ENCODE data around the gene SSTR5.

Gene SSTR5

DNA sequence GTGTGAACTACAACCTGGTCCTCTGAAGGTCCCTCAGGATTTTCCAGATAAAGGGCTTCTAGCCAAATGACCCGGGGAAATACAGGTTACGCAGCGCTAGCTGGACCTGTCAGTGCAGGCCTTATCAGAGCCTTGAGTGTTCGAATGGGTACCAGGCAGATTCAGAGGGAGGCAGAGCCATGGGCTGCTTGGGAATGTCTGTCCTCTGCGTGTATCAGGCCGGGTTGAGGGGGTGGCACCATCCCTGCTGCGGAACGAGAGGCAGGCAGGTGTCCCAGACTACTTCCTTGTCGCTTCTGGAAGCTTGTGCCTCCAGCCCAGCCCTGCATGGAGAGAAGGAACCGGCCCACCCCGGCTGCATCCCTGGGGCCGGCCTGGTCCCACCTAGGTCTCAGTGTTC lies 33.6 kb upstream of the SSTR5 start:
- no peaks in the 10 kb centered on the region for H4K20me1 ChIP-seq (ENCODE audit: insufficient read depth, low read length)
- no peaks in the 10 kb centered on the region for H3K79me2 ChIP-seq (ENCODE audit: low read length)
- H3K4me3 ChIP-seq (ENCODE audit: low read length) = no peak overlapping the region
- TF ChIP-seq, protein P1, sequence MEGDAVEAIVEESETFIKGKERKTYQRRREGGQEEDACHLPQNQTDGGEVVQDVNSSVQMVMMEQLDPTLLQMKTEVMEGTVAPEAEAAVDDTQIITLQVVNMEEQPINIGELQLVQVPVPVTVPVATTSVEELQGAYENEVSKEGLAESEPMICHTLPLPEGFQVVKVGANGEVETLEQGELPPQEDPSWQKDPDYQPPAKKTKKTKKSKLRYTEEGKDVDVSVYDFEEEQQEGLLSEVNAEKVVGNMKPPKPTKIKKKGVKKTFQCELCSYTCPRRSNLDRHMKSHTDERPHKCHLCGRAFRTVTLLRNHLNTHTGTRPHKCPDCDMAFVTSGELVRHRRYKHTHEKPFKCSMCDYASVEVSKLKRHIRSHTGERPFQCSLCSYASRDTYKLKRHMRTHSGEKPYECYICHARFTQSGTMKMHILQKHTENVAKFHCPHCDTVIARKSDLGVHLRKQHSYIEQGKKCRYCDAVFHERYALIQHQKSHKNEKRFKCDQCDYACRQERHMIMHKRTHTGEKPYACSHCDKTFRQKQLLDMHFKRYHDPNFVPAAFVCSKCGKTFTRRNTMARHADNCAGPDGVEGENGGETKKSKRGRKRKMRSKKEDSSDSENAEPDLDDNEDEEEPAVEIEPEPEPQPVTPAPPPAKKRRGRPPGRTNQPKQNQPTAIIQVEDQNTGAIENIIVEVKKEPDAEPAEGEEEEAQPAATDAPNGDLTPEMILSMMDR (IDR thresholded peaks at IDR 0.05; ENCODE audit: low read length) = no peak
- H3K9ac ChIP-seq (ENCODE audit: low read length) = no peak overlapping the region
- no peak overlapping the region for H2AFZ ChIP-seq (ENCODE audit: low read length)
- 0 out of 2 replicates have a peak, but pooled peaks cover 7% of the 10 kb centered on the region for H3K4me1 ChIP-seq (ENCODE audit: low read length)
- no peaks in the 10 kb centered on the region for H3K36me3 ChIP-seq (replicated peaks; ENCODE audit: insufficient read depth, low read length)
- no peaks in the 10 kb centered on the region for H3F3A ChIP-seq (ENCODE audit: insufficient read depth, low read length)
- peaks cover 69% of the 10 kb centered on the region for H3K27me3 ChIP-seq (replicated peaks; ENCODE audit: insufficient read depth, low read length)
- no peak overlapping the region for H3K27ac ChIP-seq (ENCODE audit: low read length)
- H3K9me2 ChIP-seq (replicated peaks; ENCODE audit: insufficient read depth, low read length) = no peaks in the 10 kb centered on the region
- H3K9me3 ChIP-seq (replicated peaks; ENCODE audit: insufficient read depth, low read length) = no peaks in the 10 kb centered on the region
- no peak for DNase-seq
- H3K4me2 ChIP-seq (ENCODE audit: low read depth, low read length) = no peak overlapping the region

DNA sequence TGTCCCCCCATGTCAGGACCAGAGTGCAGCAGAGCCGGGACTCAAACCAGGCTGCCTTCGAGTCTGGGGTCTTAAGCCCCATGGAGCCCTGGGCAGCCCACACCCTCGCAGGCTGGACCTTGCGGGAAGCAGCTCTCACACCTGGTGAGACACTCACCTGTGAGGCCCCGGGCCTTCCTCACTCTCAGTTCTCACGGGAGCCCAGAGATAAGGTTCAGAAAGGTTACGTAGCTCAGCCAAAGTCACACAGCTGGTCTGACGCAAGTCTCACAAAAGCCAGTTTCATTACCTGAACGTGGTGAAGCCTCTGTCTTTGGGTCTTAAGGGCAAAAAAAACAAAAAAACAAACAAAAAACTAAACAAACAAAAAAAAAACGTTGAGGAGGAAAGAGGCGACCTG lies 32.8 kb upstream of the SSTR5 start:
- H3K9me2 ChIP-seq (replicated peaks; ENCODE audit: insufficient read depth, low read length) = no peaks in the 10 kb centered on the region

DNA sequence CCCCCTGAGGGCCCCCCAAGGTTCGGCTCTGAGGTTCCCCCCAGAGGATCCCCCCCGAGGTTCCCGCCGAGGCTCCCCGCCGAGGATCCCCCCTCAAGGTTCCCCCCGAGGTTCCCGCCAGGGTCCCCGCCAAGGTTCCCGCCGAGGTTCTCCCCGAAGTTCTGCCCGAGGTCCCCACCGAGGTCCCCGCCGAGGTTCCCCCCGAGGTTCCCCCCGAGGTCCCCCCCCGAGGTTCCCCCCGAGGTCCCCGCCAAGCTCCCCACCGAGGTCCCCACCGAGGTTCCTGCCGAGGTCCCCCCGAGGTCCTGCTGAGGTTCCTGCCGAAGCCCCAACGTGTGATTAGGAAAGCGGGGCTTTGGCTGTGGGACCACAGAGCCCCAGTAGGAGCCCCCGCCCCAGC lies 32.2 kb upstream of the SSTR5 start:
- H3K9ac ChIP-seq (ENCODE audit: low read length) = no peak overlapping the region
- no peaks in the 10 kb centered on the region for H3K79me2 ChIP-seq (ENCODE audit: low read length)
- no peaks in the 10 kb centered on the region for H3K9me2 ChIP-seq (replicated peaks; ENCODE audit: insufficient read depth, low read length)
- no peak overlapping the region for H3K4me3 ChIP-seq (ENCODE audit: low read length)
- H3K9me3 ChIP-seq (replicated peaks; ENCODE audit: insufficient read depth, low read length) = no peaks in the 10 kb centered on the region
- no peak overlapping the region for H2AFZ ChIP-seq (ENCODE audit: low read length)
- DNase-seq = no peak
- H3K4me2 ChIP-seq (ENCODE audit: low read depth, low read length) = no peak overlapping the region
- no peak overlapping the region for H3K27ac ChIP-seq (ENCODE audit: low read length)
- TF ChIP-seq EZH2 (optimal IDR thresholded peaks at IDR 0.05; ENCODE audit: low read depth, low read length) (no peak), EZH2phosphoT487 (IDR thresholded peaks at IDR 0.05; ENCODE audit: low read length) (no peak)
- TF ChIP-seq, protein P1 (IDR thresholded peaks at IDR 0.05; ENCODE audit: low read length) = no peak
- H3F3A ChIP-seq (ENCODE audit: insufficient read depth, low read length) = no peaks in the 10 kb centered on the region
- no peaks in the 10 kb centered on the region for H3K36me3 ChIP-seq (replicated peaks; ENCODE audit: insufficient read depth, low read length)
- H3K27me3 ChIP-seq (replicated peaks; ENCODE audit: insufficient read depth, low read length) = peaks cover 78% of the 10 kb centered on the region
- no peaks in the 10 kb centered on the region for H4K20me1 ChIP-seq (ENCODE audit: insufficient read depth, low read length)
- H3K4me1 ChIP-seq (ENCODE audit: low read length) = 0 out of 2 replicates have a peak, but pooled peaks cover 7% of the 10 kb centered on the region

More for the DNA sequence above, 32.8 kb upstream of the SSTR5 start:
- no peak overlapping the region for H3K9ac ChIP-seq (ENCODE audit: low read length)
- no peak overlapping the region for H3K4me3 ChIP-seq (ENCODE audit: low read length)
- 0 out of 2 replicates have a peak, but pooled peaks cover 7% of the 10 kb centered on the region for H3K4me1 ChIP-seq (ENCODE audit: low read length)
- H3K79me2 ChIP-seq (ENCODE audit: low read length) = no peaks in the 10 kb centered on the region
- H3K27me3 ChIP-seq (replicated peaks; ENCODE audit: insufficient read depth, low read length) = peaks cover 78% of the 10 kb centered on the region
- H2AFZ ChIP-seq (ENCODE audit: low read length) = no peak overlapping the region
- H3F3A ChIP-seq (ENCODE audit: insufficient read depth, low read length) = no peaks in the 10 kb centered on the region
- TF ChIP-seq EZH2 (optimal IDR thresholded peaks at IDR 0.05; ENCODE audit: low read depth, low read length) (no peak), EZH2phosphoT487 (IDR thresholded peaks at IDR 0.05; ENCODE audit: low read length) (no peak)
- TF ChIP-seq, protein P1 (IDR thresholded peaks at IDR 0.05; ENCODE audit: low read length) = no peak
- H3K9me3 ChIP-seq (replicated peaks; ENCODE audit: insufficient read depth, low read length) = no peaks in the 10 kb centered on the region
- H3K4me2 ChIP-seq (ENCODE audit: low read depth, low read length) = no peak overlapping the region
- no peak overlapping the region for H3K27ac ChIP-seq (ENCODE audit: low read length)
- H3K36me3 ChIP-seq (replicated peaks; ENCODE audit: insufficient read depth, low read length) = no peaks in the 10 kb centered on the region
- no peaks in the 10 kb centered on the region for H4K20me1 ChIP-seq (ENCODE audit: insufficient read depth, low read length)
- DNase-seq = peak; percentile 8
